GM19467 (cell line): ENCODE measurements around the gene LRRC41.

Experiments used
- ATAC-seq: cut with Tn5 transposase; IDR thresholded peaks from one replicate; pipeline ENCODE4 v1.9.1; 2021; ENCODE audit warnings: mild to moderate bottlenecking, moderate library complexity; ENCODE audit not compliant: unreplicated experiment

LRRC41 gene

GRCh38 chr1:46288485-46289133 is 14.8 kb downstream of the LRRC41 start:
- ATAC-seq = no peak

- no peak for ATAC-seq
These were observed 17.5 kb downstream of the LRRC41 start for GRCh38 chr1:46285730-46286477.

DNA sequence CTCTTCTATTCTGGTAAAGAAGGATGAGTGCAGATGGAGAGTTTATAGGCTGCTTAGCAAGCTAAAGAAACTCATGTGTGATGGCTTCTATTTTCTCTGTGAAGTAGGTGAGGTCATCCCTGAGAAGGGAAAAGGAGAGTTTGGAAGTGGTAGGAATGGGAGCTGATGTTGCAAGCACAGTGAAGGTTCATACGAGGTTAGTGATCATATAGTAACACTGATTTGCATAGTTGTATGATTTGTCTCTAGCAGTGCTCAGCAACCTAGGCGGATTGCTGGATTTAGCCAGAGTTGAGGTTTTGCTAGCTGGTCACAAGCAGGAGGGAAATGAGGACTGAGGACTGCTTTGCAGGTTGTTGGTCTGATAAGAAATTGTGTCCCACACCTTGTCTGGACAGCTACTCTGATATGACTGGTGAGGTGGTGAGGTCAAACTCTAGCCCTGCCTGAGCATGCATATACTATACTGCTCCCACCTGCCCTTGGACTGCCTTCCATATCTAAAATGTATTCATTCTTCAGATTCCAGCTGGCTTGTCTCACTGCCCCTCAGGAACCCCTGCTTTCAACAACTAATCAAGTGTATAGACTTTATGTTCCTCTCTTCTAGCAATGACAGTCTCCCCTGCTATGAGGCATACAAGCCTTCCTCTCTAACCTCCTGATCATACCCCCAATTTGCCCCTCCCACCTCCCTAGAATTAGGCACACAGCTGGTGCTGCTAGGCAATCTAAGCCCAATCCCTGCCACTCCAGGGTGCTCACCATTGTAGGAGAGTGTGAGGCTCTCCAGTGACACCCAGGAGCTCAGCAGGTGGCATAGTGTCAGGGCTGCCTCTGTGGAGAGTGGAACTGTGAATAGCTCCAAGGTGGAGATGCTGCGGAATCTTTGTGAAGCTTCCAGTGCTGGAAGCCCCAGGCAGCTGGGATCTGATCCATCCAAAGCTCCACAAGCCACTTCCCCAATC is 18.5 kb downstream of the LRRC41 start:
- ATAC-seq = no peak

DNA sequence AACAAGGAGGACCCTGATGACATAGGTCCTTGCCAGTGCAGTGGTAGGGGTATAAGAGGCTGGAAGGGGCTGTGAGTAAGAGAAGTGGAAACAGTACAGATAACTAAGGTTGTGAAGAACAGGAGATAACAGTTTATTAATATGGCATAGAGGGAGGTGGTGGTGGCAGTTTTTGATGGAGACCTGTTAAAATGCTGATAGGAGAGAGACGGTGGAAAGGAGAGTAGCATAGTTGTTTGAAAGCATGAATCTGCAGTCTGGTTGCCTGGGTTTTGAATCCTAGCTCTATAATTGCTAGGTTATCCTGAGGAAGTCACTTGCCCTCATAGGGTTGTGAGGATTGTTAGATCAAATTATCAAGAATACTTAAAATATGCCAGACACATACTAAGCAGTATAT is 19.4 kb downstream of the LRRC41 start:
- no peak for ATAC-seq

DNA sequence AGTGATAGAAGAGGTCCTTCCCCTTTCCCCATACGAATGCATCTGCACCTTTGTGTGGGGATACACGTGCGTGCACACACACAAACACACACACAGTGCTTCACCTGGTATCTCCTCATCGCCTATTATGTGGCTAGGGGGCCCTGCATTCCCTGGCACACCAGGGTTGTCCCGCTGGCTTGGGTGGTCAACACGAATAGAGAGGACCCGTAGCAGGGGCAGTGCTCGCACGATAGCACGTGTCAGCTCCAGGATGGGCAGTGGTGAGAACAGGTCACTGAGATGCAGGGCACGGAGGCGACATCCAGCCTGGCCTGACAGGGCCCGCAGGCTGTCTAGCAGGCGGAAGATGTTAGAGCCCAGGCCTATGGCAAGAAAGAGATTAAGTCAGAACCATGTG is 22.4 kb downstream of the LRRC41 start:
- ATAC-seq = no peak

DNA sequence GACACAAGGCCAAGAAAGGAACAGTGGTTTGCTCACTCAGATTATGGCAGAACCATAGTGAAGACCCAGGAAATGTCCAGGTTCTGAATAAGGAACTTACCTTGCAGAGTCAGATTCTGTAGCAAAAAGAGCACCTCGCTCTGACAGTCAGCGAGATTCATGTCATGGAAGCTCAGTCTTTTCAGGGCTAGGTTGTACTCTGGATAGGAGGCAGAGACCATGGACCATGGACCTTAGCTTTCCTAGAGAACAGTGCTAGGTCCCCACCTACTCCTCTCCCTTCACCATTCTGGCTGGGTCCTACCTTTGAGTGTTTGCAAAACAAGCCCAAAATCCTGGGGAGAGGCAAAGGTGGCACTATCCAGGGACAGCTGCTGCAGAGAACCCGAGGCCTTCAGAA is 23.3 kb downstream of the LRRC41 start:
- ATAC-seq = no peak

- ATAC-seq = no peak
These were observed 24.6 kb downstream of the LRRC41 start for GRCh38 chr1:46278807-46279206.

- ATAC-seq = no peak
These were observed 25.6 kb downstream of the LRRC41 start for GRCh38 chr1:46277658-46278373.

GRCh38 chr1:46275030-46275337 is 28.4 kb downstream of the LRRC41 start:
- ATAC-seq = no peak

DNA sequence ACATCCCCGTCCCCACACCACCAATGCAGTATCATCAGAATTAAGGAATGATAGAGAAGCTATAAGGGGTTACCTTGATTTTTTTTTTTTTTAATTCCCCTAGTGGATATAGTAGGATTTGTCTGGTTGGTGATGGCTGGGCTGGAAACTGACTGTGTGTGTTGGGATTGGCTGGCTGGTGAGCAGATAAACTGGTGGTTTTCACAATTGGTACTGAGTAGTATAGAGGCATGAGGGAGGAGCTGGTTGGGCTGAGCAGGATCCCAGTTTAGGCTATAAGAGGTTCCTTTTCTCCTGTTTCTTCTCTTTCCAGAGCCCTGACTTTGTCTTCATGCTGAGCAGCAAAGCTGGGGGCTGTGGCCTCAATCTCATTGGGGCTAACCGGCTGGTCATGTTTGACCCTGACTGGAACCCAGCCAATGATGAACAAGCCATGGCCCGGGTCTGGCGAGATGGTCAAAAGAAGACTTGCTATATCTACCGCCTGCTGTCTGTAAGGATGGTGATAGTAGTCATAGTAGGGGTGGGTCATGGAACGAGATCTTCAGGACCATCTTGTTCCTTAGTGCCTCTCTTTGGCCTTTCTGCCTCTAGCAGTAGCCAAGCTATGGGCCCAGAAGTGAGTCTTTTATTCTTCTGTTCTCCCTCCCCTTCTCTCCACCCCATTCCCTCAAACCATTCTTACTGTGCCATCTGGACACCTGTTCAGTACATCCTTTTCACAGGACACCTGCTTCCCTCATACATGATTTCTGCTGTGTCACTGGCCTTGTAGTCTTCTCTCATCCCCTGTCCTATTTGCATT is 29.0 kb downstream of the LRRC41 start:
- ATAC-seq = no peak

DNA sequence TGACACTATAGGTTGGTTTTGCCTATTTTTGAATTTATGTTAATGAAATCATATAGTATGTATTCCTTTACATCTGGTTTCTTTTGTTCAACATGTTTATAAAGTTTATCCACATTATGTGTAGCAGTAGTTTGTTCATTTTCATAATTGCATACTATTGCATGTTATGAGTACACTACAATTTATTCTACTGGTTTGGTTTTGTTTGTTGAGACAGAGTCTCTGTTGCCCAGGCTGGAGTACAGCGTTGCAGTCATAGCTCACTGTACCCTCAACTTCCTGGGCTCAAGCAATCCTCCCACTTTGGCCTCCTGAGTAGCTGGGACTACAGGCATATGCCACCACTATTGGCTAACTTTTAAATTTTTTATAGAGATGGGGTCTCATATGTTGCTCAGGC is 34.8 kb downstream of the LRRC41 start:
- no peak for ATAC-seq

GRCh38 chr1:46263146-46263545 is 40.3 kb downstream of the LRRC41 start:
- ATAC-seq = no peak

- no peak for ATAC-seq
These were observed 40.9 kb downstream of the LRRC41 start for GRCh38 chr1:46262508-46262907.

- ATAC-seq = no peak
These were observed 46.9 kb downstream of the LRRC41 start for GRCh38 chr1:46256523-46256922.

DNA sequence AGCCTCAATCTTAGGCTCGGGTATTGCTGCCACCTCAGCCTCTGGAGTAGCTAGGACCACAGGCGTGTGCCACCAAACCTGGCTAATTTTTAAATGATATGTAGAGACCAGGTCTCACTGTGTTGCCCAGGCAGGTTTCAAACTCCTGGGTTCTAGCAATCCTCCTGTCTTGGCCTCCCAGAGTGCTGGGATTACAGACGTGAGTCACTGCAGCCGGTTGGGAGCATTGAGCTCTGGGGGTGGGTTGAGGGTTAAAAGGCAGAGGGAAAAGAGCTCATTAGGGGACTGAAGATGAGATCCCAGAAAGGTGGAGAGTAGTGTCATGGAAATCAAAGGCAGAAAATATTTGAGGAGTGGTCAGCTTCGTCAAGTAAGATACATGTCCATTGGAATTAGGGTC is 48.7 kb downstream of the LRRC41 start:
- no peak for ATAC-seq

DNA sequence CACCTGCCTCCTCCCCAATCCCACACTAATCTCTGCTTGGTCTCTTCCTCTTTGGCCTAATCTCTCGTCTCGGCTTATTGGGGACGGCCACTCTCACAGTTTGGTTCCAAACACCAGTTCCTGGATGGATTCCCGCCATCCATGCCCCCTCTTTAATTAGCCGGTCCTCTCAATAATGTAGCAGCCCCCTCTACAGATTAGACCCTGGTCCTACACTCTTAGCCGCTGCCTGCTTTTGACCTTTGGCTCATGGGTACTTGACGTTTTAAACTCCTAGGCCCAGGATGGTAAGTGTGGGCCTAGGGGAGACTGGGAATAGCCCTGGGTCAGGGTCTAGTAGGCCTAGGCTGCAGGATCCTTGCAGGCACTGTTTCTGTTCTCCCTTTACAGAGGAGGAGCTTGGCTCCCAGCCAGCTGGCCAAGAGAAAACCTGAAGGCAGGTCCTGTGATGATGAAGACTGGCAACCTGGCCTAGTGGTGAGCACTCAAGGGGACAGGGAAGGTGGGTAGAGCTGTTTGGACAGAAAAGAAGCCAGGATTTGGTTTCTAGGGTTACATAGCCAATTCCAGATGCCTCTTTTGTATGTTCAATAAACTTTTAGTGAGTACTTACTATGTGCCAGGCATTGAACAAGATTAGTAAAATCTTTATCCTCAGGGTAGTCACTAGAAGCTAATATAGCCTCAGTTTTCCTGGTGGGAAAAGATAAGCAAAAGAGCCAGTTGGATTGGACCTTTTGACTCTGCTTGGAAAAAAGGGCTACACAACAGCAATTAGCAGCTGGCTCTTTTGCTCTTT is 55.1 kb downstream of the LRRC41 start:
- no peak for ATAC-seq

DNA sequence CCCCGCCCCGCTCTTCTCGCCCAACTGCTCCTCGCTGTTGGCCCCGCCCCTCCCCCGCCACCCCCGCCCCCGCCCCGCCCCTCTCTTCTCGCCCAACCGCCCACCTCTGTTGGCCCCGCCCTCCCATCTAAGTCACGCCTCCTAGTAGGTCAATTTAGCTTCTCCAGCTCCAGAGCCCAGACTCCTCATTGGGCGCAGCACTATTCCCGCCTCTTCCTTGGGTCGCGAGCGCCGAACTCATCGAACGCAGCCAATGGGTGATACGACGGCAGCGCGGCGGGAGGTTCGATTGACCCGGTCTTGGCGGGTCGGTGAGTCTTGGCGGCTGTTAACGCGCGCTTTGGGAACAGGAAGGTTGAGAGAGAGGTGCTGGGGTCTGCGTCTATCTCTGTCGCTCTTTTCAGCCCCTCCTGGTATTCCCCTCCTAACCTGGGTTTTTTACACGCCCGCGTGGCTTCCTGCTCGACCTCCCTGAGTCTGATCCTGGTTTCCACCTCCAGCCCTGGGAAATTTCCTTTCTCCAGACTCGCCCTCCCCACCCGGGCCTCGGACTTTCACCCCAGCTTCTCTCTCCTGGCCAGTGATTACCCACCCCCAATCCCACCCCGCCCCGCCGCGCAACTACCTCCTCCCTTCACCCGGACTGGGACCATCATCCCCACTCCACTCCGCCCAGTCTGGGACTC is 55.8 kb downstream of the LRRC41 start, which contains the start of gene RAD54L:
RAD54L (plus strand) TSS at position 328 of the 686 bp plus-strand sequence. CDS start 643 bp downstream, outside the sequence.
- ATAC-seq = peak; percentile 95

- ATAC-seq = peak; percentile 41
These were observed 56.6 kb downstream of the LRRC41 start for GRCh38 chr1:46246548-46247435.
